Dedifferentiated amniotic fluid mesenchymal stem cell (primary cell): ENCODE results near the gene SHISA5.

Experiments used
- DNase-seq: peaks from one replicate; pipeline ENCODE4 v3.0.0-alpha.2; 2016; ENCODE audit errors: extremely low spot score

The SHISA5 gene

GRCh38 chr3:48431224-48432029, 72.5 kb downstream of the SHISA5 start:
- DNase-seq: no peak

- no peak for DNase-seq
Measured at GRCh38 chr3:48430708-48431101, 73.3 kb downstream of the SHISA5 start.

- no peak for DNase-seq
Measured at GRCh38 chr3:48429960-48430707, 73.8 kb downstream of the SHISA5 start, which contains the start of gene PLXNB1. Gene PLXNB1, minus strand, starts transcription at chr3:48430086. Its CDS starts 5,475 bp downstream, at chr3:48424611.

GRCh38 chr3:48429317-48429959, 74.5 kb downstream of the SHISA5 start:
- DNase-seq: no peak

- DNase-seq: no peak
Measured at GRCh38 chr3:48428572-48429316, 75.2 kb downstream of the SHISA5 start.

- DNase-seq: no peak
Measured at GRCh38 chr3:48428088-48428571, 75.8 kb downstream of the SHISA5 start.

GRCh38 chr3:48427630-48427962, 76.4 kb downstream of the SHISA5 start:
- no peak for DNase-seq

- DNase-seq: peak; percentile 25
Measured at GRCh38 chr3:48426944-48427629, 76.9 kb downstream of the SHISA5 start.

GRCh38 chr3:48426401-48426909, 77.5 kb downstream of the SHISA5 start:
- no peak for DNase-seq

GRCh38 chr3:48425281-48425812, 78.6 kb downstream of the SHISA5 start:
- no peak for DNase-seq

- no peak for DNase-seq
Measured at GRCh38 chr3:48423883-48424695, 79.9 kb downstream of the SHISA5 start.

GRCh38 chr3:48423241-48423882, 80.6 kb downstream of the SHISA5 start:
- no peak for DNase-seq

- DNase-seq: no peak
Measured at GRCh38 chr3:48422681-48423080, 81.3 kb downstream of the SHISA5 start.

GRCh38 chr3:48422272-48422671, 81.7 kb downstream of the SHISA5 start:
- DNase-seq: no peak

GRCh38 chr3:48420561-48420960, 83.4 kb downstream of the SHISA5 start:
- DNase-seq: no peak

GRCh38 chr3:48419597-48419996, 84.4 kb downstream of the SHISA5 start:
- no peak for DNase-seq

- DNase-seq: no peak
Measured at GRCh38 chr3:48419149-48419548, 84.8 kb downstream of the SHISA5 start.

GRCh38 chr3:48418651-48419050, 85.3 kb downstream of the SHISA5 start:
- DNase-seq: no peak

GRCh38 chr3:48418140-48418539, 85.8 kb downstream of the SHISA5 start:
- DNase-seq: no peak
